Measurements from ENCODE around the gene C1QL4.

GRCh38 chr12:49325606-49326005, 11.4 kb downstream of the C1QL4 start:
- TF ChIP-seq, protein P1, sequence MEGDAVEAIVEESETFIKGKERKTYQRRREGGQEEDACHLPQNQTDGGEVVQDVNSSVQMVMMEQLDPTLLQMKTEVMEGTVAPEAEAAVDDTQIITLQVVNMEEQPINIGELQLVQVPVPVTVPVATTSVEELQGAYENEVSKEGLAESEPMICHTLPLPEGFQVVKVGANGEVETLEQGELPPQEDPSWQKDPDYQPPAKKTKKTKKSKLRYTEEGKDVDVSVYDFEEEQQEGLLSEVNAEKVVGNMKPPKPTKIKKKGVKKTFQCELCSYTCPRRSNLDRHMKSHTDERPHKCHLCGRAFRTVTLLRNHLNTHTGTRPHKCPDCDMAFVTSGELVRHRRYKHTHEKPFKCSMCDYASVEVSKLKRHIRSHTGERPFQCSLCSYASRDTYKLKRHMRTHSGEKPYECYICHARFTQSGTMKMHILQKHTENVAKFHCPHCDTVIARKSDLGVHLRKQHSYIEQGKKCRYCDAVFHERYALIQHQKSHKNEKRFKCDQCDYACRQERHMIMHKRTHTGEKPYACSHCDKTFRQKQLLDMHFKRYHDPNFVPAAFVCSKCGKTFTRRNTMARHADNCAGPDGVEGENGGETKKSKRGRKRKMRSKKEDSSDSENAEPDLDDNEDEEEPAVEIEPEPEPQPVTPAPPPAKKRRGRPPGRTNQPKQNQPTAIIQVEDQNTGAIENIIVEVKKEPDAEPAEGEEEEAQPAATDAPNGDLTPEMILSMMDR (IDR thresholded peaks at IDR 0.05; ENCODE audit: low read length) = no peak
- no peak for TF ChIP-seq EZH2 (IDR thresholded peaks at IDR 0.05; ENCODE audit: borderline replicate concordance, low read length)

Measured in OCI-LY1 (cell line).